Mesothelial cell of epicardium (in vitro differentiated cells): ENCODE results near the gene DMRT1. TPM values are rescaled to one million over a fixed set of nuclear protein-coding genes. Genes with fewer than 3 reads are reported as not detected.

Experiments
- DNase-seq, 2 experiments: peaks; one replicate each; pipeline ENCODE4 v3.0.0; 2021; ENCODE audit warnings: low spot score in 2 of 2; ENCODE audit not compliant: unreplicated experiment in 2 of 2
- H3K27ac Mint-ChIP-seq: 2 replicates; pipeline ENCODE4 v1.8.0; 2021; ENCODE audit warnings: mixed read lengths
- H3K27me3 Mint-ChIP-seq: 2 replicates; pipeline ENCODE4 v1.8.0; 2021; ENCODE audit warnings: low read depth, mixed read lengths
- H3K36me3 Mint-ChIP-seq: 2 replicates; pipeline ENCODE4 v1.8.0; 2021; ENCODE audit warnings: mixed read lengths
- H3K4me1 Mint-ChIP-seq: 2 replicates; pipeline ENCODE4 v1.8.0; 2021; ENCODE audit warnings: mixed read lengths
- H3K4me3 Mint-ChIP-seq: 2 replicates; pipeline ENCODE4 v1.8.0; 2021; ENCODE audit warnings: mild to moderate bottlenecking, moderate library complexity, mixed read lengths
- H3K9me3 Mint-ChIP-seq: 2 replicates; pipeline ENCODE4 v1.8.0; 2021; ENCODE audit warnings: mixed read lengths
- CTCF ChIP-seq: fragments of 200-600 bp; sonication (generic); IDR thresholded peaks from one replicate; pipeline ENCODE4 v1.5.0; 2021; ENCODE audit warnings: antibody characterized with exemption; ENCODE audit not compliant: unreplicated experiment
- total RNA-seq: library from RNA; stranded (reverse); gene quantifications from 3 replicates; pipeline ENCODE4 v1.2.1, GENCODE V29; 2021

DMRT1 gene
- total RNA-seq, 1 donor from 2014 or later = not detected

GRCh38 chr9:981491-981898 is 140.0 kb downstream of the DMRT1 start:
- Mint-ChIP-seq H3K36me3 (no peaks in the 10 kb centered on the region), H3K9me3 (no peaks in the 10 kb centered on the region), H3K27me3 (peaks cover 93% of the 10 kb centered on the region), H3K4me3 (no peak overlapping the region), H3K4me1 (peaks cover 10% of the 10 kb centered on the region), H3K27ac (no peak overlapping the region)
- DNase-seq = no peak
- peak; percentile 29 for TF ChIP-seq CTCF

GRCh38 chr9:982394-983230 is 141.1 kb downstream of the DMRT1 start:
- no peaks in the 10 kb centered on the region for H3K36me3 Mint-ChIP-seq
- no peak overlapping the region for H3K4me3 Mint-ChIP-seq
- peaks cover 96% of the 10 kb centered on the region for H3K27me3 Mint-ChIP-seq
- no peak for TF ChIP-seq CTCF
- DNase-seq = no peak
- H3K4me1 Mint-ChIP-seq = peaks cover 7% of the 10 kb centered on the region
- no peak overlapping the region for H3K27ac Mint-ChIP-seq
- no peaks in the 10 kb centered on the region for H3K9me3 Mint-ChIP-seq

- no peak for TF ChIP-seq CTCF
- DNase-seq = no peak
- Mint-ChIP-seq H3K27me3 (peaks cover 59% of the 10 kb centered on the region), H3K9me3 (no peaks in the 10 kb centered on the region), H3K4me3 (no peak overlapping the region), H3K4me1 (no peaks in the 10 kb centered on the region), H3K27ac (no peak overlapping the region), H3K36me3 (peaks cover 3% of the 10 kb centered on the region)
Measured at GRCh38 chr9:994005-994404, 152.5 kb downstream of the DMRT1 start.

DNA sequence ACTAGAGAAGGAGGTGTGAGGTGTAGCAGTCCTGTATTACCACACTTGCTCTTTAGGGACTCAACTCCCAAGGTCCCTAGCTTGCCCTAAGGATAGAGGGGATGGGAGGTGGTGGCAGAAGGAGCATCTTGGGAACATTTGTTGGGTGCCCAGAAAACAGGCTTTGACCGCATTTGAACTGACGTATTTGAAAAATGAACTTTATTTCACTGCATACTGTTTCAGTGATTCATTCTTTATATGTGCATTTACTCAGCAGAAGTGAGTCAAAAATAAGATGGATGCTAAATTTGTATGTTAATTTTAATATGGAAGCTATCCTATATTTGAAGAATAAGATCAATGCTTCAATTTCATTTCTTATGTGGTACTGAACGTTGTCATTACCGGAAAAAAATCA is 153.7 kb downstream of the DMRT1 start:
- H3K4me3 Mint-ChIP-seq = no peak overlapping the region
- peaks cover 48% of the 10 kb centered on the region for H3K27me3 Mint-ChIP-seq
- H3K4me1 Mint-ChIP-seq = no peaks in the 10 kb centered on the region
- H3K9me3 Mint-ChIP-seq = no peaks in the 10 kb centered on the region
- no peak for TF ChIP-seq CTCF
- no peak for DNase-seq
- H3K27ac Mint-ChIP-seq = no peak overlapping the region
- H3K36me3 Mint-ChIP-seq = no peaks in the 10 kb centered on the region

- no peak for DNase-seq
- no peaks in the 10 kb centered on the region for H3K9me3 Mint-ChIP-seq
- no peaks in the 10 kb centered on the region for H3K36me3 Mint-ChIP-seq
- H3K4me1 Mint-ChIP-seq = no peaks in the 10 kb centered on the region
- no peak for TF ChIP-seq CTCF
- H3K4me3 Mint-ChIP-seq = no peak overlapping the region
- H3K27me3 Mint-ChIP-seq = peaks cover 42% of the 10 kb centered on the region
- no peak overlapping the region for H3K27ac Mint-ChIP-seq
Measured at GRCh38 chr9:995781-996180, 154.3 kb downstream of the DMRT1 start.
